Heart right ventricle (tissue), 16 donors: ENCODE data around the gene ALDH3B1. TPM values are rescaled to one million over a fixed set of nuclear protein-coding genes. Genes with fewer than 3 reads are reported as not detected.
A peak's percentile ranks its signal among the peaks of the same experiment; 100 is the strongest.

Experiments used
- ATAC-seq, 8 donors: fragments of 200-7000 bp; cut with Tn5 transposase; one replicate each; pipeline ENCODE4 v1.9.1; 2020; ENCODE audit warnings: mild to moderate bottlenecking in 8 of 8, moderate library complexity in 8 of 8, moderate number of reproducible peaks in 1 of 8
- DNase-seq, 2 donors: peaks; one replicate each; pipeline ENCODE4 v3.0.0-alpha.2; 2020
- H3K27ac ChIP-seq, 10 donors: fragments of 200-600 bp; sonication (generic) in 2 of 10; one replicate each; pipeline versions ENCODE4 v1.5.0 to v1.8.0; 2020 to 2022; ENCODE audit warnings: mild to moderate bottlenecking in 3 of 10
- H3K27me3 ChIP-seq, 7 donors: fragments of 200-600 bp; one replicate each; pipeline ENCODE4 v1.8.0; 2021 to 2022; ENCODE audit warnings: mild to moderate bottlenecking in 2 of 7
- H3K36me3 ChIP-seq, 9 donors: fragments of 200-600 bp; sonication (generic) in 1 of 9; one replicate each; pipeline versions ENCODE4 v1.5.0 to v1.8.0; 2020 to 2022; ENCODE audit warnings: mild to moderate bottlenecking in 2 of 9
- H3K4me1 ChIP-seq, 9 donors: fragments of 200-600 bp; sonication (generic) in 1 of 9; one replicate each; pipeline versions ENCODE4 v1.5.0 to v1.8.0; 2020 to 2022; ENCODE audit warnings: mild to moderate bottlenecking in 4 of 9
- H3K4me3 ChIP-seq, 10 donors: fragments of 200-600 bp; sonication (generic) in 2 of 10; one replicate each; pipeline versions ENCODE4 v1.5.0 to v1.8.0; 2020 to 2022; ENCODE audit warnings: mild to moderate bottlenecking in 7 of 10, moderate library complexity in 2 of 10
- H3K9me3 ChIP-seq, 11 donors: fragments of 200-600 bp in 10 of 11; sonication (generic) in 2 of 11; one replicate each; pipeline versions ENCODE4 v1.5.0 to v1.8.0; 2013 to 2022; ENCODE audit warnings: mild to moderate bottlenecking in 2 of 11, control low read depth in 1 of 11, moderate library complexity in 1 of 11
- CTCF ChIP-seq, 9 donors: fragments of 200-600 bp; sonication (generic) in 2 of 9; IDR thresholded peaks; one replicate each; pipeline versions ENCODE4 v1.5.0 to v1.8.0; 2021 to 2022; ENCODE audit warnings: antibody characterized with exemption in 9 of 9, mild to moderate bottlenecking in 5 of 9, moderate library complexity in 1 of 9
- WGBS, 2 donors: extraction: QIAGEN DNeasy Blood & Tissue Kit; methylation state at CpG; one replicate each; pipeline ENCODE4 v1.1.7; 2013; ENCODE audit warnings: inconsistent platforms in 1 of 2; 5-methylcytosine and 5-hydroxymethylcytosine counted together
- intact Hi-C, 10 donors: fragments of 100-400 bp; cut with DNase I; formaldehyde crosslinking; loops; one replicate each; pipeline versions ENCODE4 v1.11.1 to v1.14.2; 2022
- polyA plus RNA-seq, 2 donors: library from polyadenylated mRNA; stranded (reverse); fragments of 200-250 nt; gene quantifications; one replicate each; pipeline ENCODE4 v1.2.3, GENCODE V29; 2013
- total RNA-seq, 10 donors: library from RNA; stranded (reverse); fragmentation: NEBNext Ultra II Directional in 3 of 10; extraction: Animal tissue kit (Norgen Biotek cat#: 25700) in 3 of 10; gene quantifications; one replicate each; pipeline versions ENCODE4 v1.2.1 to v1.2.4, GENCODE V29; 2021 to 2023
- donor health status: Arrhythmogenic right ventricular cardiomyopathy.
- donor health status: ischemic (EF 13 %, LVEDD 7.1; RV severe dilation, severe dysfunction).
- donor health status: healthy with polysubstance abuse.
- donor health status: DM: no; HTN: yes; CAD: no.
- donor health status: DM: no; HTN: no; CAD: no.
- donor health status: ischemic (EF 25% LVEDD 6.9; RV normal size, moderate dysfunction).
- donor health status: ischemic (EF 25% LVEDD 5.7; RV mildly dilated, moderate dysfunction).
- donor health status: healthy.
- donor health status: DM: yes; HTN: yes; CAD: no.
- donor health status: Ischemic cardiomyopathy.
- donor health status: ischemic (EF 35%, LVEDD 5.7; RV mildly dilated, moderate dysfunction).
- donor health status: nonischemic (EF 11% LVEDD 7.7; RV severe dilation, severe dysfunction).
- donor health status: DM: yes; HTN: yes; CAD: no.
- donor health status: PGD.
- donor health status: ischemic (EF 29% LVEDD 5.4; RV normal size, mild dysfunction).
- donor health status: nonischemic (EF 23%, LVEDD 6.1; RV moderate dilation, normal function).

ALDH3B1 gene
- total and polyA plus RNA-seq, 12 donors, result 2.1 to 11.0 (median 4.3) TPM

GRCh38 chr11:67996051-67996450 lies 14.1 kb upstream of the ALDH3B1 start:
- WGBS, 2 donors, result 95% methylated on average over 5 to 13 of the region's 13 CpGs
- intact Hi-C loops, result no loop called here
- DNase-seq, result no peak
- Histone ChIP-seq H3K4me1 (peaks cover 0 to 8% (median 7%) of the 10 kb centered on the region in 9 donors), H3K4me3 (no peak overlapping the region), H3K27me3 (peaks cover 0 to 16% (median 11%) of the 10 kb centered on the region in 7 donors), H3K36me3 (peaks cover 0 to 8% (median 0%) of the 10 kb centered on the region in 9 donors), H3K9me3 (no peaks in the 10 kb centered on the region), H3K27ac (no peak overlapping the region)
- TF ChIP-seq CTCF (IDR thresholded peaks at IDR 0.05), result no peak
- no peak for ATAC-seq

DNA sequence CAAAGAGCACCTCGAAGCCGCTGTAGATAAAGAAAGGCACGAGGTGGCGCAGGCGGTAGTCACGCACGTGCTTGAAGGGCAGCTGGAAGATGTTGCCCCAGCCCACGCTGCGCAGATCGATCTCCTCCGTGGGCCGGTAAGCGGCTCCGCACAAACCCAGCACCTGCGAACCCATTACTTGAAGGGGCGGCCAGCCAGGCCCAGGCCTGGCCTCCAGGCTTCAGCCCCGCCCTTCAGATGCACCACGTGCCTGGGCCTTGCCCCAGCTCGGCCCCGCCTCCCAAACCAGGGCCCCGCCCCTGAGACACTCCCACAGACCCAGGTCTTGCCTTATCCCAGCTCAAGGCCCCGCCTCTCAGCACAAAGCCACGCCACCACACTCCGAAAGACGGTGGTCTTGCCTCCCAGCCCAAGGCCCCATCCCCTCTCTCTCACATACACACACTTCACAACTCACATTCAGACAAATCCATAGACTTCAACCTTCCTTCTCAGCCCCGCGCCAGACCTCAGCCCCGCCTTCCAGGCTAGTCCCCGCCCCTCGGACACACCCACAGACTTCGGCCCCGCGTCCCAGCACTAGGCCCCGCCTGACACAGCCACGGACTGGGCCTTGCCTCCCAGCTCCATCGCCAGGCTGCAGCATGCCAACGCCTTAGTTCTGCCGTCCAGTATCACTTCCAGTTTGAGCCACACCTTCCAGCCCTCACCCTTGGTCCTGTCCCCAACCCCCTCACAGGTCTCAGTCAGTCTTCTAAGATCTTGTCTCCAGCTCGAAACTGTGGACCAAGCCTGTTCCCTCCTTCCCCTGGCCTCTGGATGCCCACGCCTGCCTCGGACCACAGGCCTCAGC lies 13.3 kb upstream of the ALDH3B1 start:
- no peak overlapping the region for H3K4me3 ChIP-seq
- DNase-seq, result peak in 1 of 2 donors; percentile 67
- H3K36me3 ChIP-seq, result peaks cover 0 to 8% (median 0%) of the 10 kb centered on the region in 9 donors
- no peak overlapping the region for H3K27ac ChIP-seq
- intact Hi-C loops, result no loop called here
- H3K9me3 ChIP-seq, result no peaks in the 10 kb centered on the region
- WGBS, 2 donors, result 63% methylated on average over 40 to 41 of the region's 41 CpGs
- no peak for TF ChIP-seq CTCF (IDR thresholded peaks at IDR 0.05)
- H3K27me3 ChIP-seq, result peaks cover 0 to 8% (median 3%) of the 10 kb centered on the region in 7 donors
- ATAC-seq, result peak; percentile 60 to 84 (median 70)
- H3K4me1 ChIP-seq, result peaks cover 0 to under 1% (median 0%) of the 10 kb centered on the region in 9 donors

GRCh38 chr11:67997475-67997921 lies 12.6 kb upstream of the ALDH3B1 start:
- Histone ChIP-seq H3K27me3 (peaks cover 0 to 8% (median 3%) of the 10 kb centered on the region in 7 donors), H3K4me1 (peaks cover 0 to 4% (median 0%) of the 10 kb centered on the region in 9 donors), H3K36me3 (peaks cover 0 to 8% (median 0%) of the 10 kb centered on the region in 9 donors), H3K9me3 (no peaks in the 10 kb centered on the region), H3K4me3 (no peak overlapping the region), H3K27ac (no peak overlapping the region)
- intact Hi-C loops, result no loop called here
- no peak for DNase-seq
- WGBS, 2 donors, result 96% methylated on average over 29 of the region's 29 CpGs
- no peak for TF ChIP-seq CTCF (IDR thresholded peaks at IDR 0.05)
- ATAC-seq, result peak in 3 of 8 donors; percentile 12 to 25 (median 22)

- no peak for TF ChIP-seq CTCF (IDR thresholded peaks at IDR 0.05)
- intact Hi-C loops, result no loop called here
- DNase-seq, result no peak
- Histone ChIP-seq H3K9me3 (no peaks in the 10 kb centered on the region), H3K4me3 (no peak overlapping the region), H3K27me3 (peaks cover 0 to under 1% (median 0%) of the 10 kb centered on the region in 7 donors), H3K36me3 (peaks cover 0 to 8% (median 0%) of the 10 kb centered on the region in 9 donors), H3K4me1 (peaks cover 0 to 13% (median 5%) of the 10 kb centered on the region in 9 donors), H3K27ac (no peak overlapping the region)
- ATAC-seq, result no peak
- WGBS, 2 donors, result 94 to 96% methylated on average over 9 of the region's 9 CpGs
Observed at GRCh38 chr11:67998150-67999045, 11.7 kb upstream of the ALDH3B1 start.
